Fibroblast of villous mesenchyme (primary cell): ENCODE results near the gene RPL28. TPM values are rescaled to one million over a fixed set of nuclear protein-coding genes. Genes with fewer than 3 reads are reported as not detected.
"Not testable (repeated sequence)": the region's sequence is repeated elsewhere in the genome, so short reads cannot be mapped to it uniquely, and the experiment has no call there.

Experiments
- DNase-seq: peaks from one replicate; pipeline ENCODE4 v3.0.0-alpha.2; 2010; ENCODE audit warnings: low read depth
- H3K4me3 ChIP-seq: 2 replicates; pipeline ENCODE4 v1.5.1; 2011; ENCODE audit warnings: low read depth, mild to moderate bottlenecking, low read length
- total RNA-seq: library from RNA; depleted of rRNA; stranded (reverse); fragments of >200 nt; gene quantifications from 2 replicates; pipeline ENCODE4 v1.2.3, GENCODE V29; 2012
- TF ChIP-seq, protein P1 (sequence below): IDR thresholded peaks from 2 replicates; pipeline ENCODE4 v1.5.1; 2012; ENCODE audit warnings: low read depth, mild to moderate bottlenecking, low read length; ENCODE audit not compliant: insufficient read depth

The RPL28 gene
- total RNA-seq, 1 donor: 124 TPM

DNA sequence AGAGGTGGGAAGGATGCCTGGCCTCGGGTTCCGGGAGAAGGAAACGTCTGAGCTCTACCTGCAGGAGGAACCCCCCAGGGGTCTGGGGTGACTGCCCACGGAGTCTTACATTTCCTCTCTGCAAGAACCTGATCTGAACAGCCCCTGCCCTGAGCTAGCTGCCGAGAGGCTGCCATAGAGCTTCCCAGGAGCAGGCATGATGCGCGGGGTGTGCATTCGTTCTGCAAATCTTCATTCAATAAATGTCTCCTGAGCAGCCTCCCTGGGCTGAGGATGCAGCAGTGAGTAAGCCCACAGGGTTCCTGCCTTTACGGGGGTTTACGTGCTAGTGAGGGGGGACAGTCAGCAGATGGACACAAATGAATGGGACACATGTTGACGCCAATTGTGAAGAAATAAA, 58.9 kb downstream of the RPL28 start:
- no peak for DNase-seq
- TF ChIP-seq, protein P1, sequence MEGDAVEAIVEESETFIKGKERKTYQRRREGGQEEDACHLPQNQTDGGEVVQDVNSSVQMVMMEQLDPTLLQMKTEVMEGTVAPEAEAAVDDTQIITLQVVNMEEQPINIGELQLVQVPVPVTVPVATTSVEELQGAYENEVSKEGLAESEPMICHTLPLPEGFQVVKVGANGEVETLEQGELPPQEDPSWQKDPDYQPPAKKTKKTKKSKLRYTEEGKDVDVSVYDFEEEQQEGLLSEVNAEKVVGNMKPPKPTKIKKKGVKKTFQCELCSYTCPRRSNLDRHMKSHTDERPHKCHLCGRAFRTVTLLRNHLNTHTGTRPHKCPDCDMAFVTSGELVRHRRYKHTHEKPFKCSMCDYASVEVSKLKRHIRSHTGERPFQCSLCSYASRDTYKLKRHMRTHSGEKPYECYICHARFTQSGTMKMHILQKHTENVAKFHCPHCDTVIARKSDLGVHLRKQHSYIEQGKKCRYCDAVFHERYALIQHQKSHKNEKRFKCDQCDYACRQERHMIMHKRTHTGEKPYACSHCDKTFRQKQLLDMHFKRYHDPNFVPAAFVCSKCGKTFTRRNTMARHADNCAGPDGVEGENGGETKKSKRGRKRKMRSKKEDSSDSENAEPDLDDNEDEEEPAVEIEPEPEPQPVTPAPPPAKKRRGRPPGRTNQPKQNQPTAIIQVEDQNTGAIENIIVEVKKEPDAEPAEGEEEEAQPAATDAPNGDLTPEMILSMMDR: no peak
- H3K4me3 ChIP-seq: no peak overlapping the region

DNA sequence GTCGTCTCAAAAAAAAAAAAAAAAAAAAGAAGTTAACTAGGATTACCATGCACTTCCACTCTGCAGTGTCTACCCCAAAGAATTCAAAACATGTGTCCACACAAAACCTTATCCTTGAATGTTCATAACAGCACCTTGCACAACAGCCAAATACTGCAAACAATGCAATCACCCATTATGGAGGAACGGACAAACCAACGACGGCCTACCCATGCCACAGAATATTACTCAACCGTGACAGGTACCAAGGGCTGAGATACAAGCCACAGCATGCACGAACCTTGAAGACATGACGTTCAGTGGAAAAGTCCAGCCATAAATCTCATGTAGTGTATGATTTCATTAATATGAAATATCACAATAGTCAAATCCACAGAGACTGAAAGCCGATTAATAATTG, 60.3 kb downstream of the RPL28 start:
- H3K4me3 ChIP-seq: no peak overlapping the region
- TF ChIP-seq, protein P1: no peak
- DNase-seq: no peak

- no peak for DNase-seq
Observed at GRCh38 chr19:55447421-55448174, 61.9 kb downstream of the RPL28 start.

DNA sequence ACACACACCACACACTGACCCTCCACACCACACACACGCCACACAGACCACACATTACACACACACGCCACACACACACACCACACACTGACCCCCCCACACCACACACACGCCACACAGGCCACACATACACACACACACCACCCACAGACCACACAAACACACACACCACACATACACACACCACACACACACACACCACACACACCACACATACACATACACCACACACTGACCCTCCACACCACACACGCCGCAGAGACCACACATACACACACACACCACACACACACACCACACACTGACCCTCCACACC, 62.4 kb downstream of the RPL28 start:
- H3K4me3 ChIP-seq: not testable (repeated sequence)

More at GRCh38 chr19:55447421-55448174, 61.9 kb downstream of the RPL28 start:
- no peak overlapping the region for H3K4me3 ChIP-seq
- TF ChIP-seq, protein P1: no peak

GRCh38 chr19:55449469-55449868, 63.7 kb downstream of the RPL28 start:
- no peak for DNase-seq
- H3K4me3 ChIP-seq: no peak overlapping the region
- TF ChIP-seq, protein P1: no peak

More for the DNA sequence above, 62.4 kb downstream of the RPL28 start:
- not testable (repeated sequence) for DNase-seq

GRCh38 chr19:55451163-55451964, 65.6 kb downstream of the RPL28 start:
- no peak for DNase-seq
- no peak overlapping the region for H3K4me3 ChIP-seq
- TF ChIP-seq, protein P1: no peak

DNA sequence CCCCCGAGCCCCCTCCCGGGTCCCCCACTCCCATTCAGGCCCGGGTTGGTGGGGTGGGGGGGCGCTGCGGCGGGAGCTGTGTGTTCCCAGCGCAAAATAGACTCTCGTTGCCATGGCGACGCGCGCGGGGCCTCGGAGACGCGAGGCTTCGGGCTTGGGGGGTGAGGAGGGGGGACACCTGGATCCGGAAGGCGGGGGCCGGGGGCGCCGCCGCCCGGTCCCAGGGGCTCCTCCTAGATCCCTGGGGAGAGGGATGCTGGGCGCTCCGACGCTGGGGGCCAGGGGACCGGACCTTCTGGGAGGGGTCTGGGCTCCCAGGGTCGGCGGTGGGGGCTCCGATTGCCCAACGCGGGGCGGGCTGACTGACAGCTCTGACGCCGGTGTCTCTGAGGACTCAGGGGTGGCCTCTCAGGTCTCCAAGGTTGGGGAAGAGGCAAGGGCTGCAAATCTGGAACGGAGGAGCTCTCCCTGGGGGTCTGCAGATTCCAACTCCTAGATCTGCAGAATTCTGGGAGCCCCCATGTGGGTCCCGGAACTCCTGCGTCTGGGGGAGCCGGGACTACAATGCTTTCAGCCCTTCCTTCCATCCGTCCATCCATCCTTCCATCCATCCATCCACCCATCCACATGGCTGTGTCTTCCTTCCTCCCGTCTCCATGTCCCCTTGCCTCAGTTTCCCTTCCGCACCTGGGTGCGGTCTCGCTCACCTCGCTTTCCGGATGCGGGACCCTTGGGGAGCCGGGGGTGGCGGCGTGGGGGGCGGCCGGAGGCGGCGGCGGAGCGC, 66.4 kb downstream of the RPL28 start:
- DNase-seq: no peak
- no peak overlapping the region for H3K4me3 ChIP-seq
- TF ChIP-seq, protein P1: no peak
